ENCODE results near the gene CUX1. TPM values are rescaled to one million over a fixed set of nuclear protein-coding genes. Genes with fewer than 3 reads are reported as not detected.

The CUX1 gene
- total and polyA plus RNA-seq, 2 donors (not counting 1 experiment from before 2014, with no cell fraction given) = 22.7 to 38.1 TPM

- H3K27ac ChIP-seq (ENCODE audit: insufficient read depth, low read length) = no peak overlapping the region
- DNase-seq (ENCODE audit: low read depth in 2 of 2) = peak; percentile 53 to 58
- H3K9ac ChIP-seq (ENCODE audit: insufficient read depth, low read length) = no peak overlapping the region
- no peaks in the 10 kb centered on the region for H3K79me2 ChIP-seq (ENCODE audit: control insufficient read depth, insufficient read depth, low read length)
- no peaks in the 10 kb centered on the region for H3K4me1 ChIP-seq (ENCODE audit: control insufficient read depth, extremely low read depth, insufficient read depth, low read length)
- no peak overlapping the region for H3K4me2 ChIP-seq (ENCODE audit: extremely low read depth, insufficient read depth, low read length)
- no peaks in the 10 kb centered on the region for H4K20me1 ChIP-seq (ENCODE audit: control insufficient read depth, extremely low read depth, insufficient read depth, low read length)
- no peak for TF ChIP-seq EZH2 (IDR thresholded peaks at IDR 0.05; ENCODE audit: low read length, missing control alignments)
- no peak for TF ChIP-seq CTCF (conservative IDR thresholded peaks at IDR 0.05 in 1 of 2, IDR thresholded peaks at IDR 0.05 in 1 of 2; ENCODE audit: low read depth in 1 of 2, low read length in 2 of 2)
- no peak overlapping the region for H3K4me3 ChIP-seq (replicated peaks in 1 of 4; ENCODE audit: control extremely low read depth in 1 of 4, insufficient read depth in 1 of 4, low read depth in 3 of 4, low read length in 4 of 4)
- no peaks in the 10 kb centered on the region for H3K9me3 ChIP-seq (ENCODE audit: control insufficient read depth, insufficient read depth, low read depth, low read length)
- H2AFZ ChIP-seq (ENCODE audit: low read length) = no peak overlapping the region
- no peaks in the 10 kb centered on the region for H3K27me3 ChIP-seq (ENCODE audit: control insufficient read depth, insufficient read depth, low read length)
- H3K36me3 ChIP-seq (ENCODE audit: control insufficient read depth, insufficient read depth, low read length) = peaks cover 5% of the 10 kb centered on the region
Observed at GRCh38 chr7:102230593-102230992, 413.2 kb downstream of the CUX1 start.

- Histone ChIP-seq H3K4me2 (ENCODE audit: extremely low read depth, insufficient read depth, low read length) (no peak overlapping the region), H3K4me3 (replicated peaks in 1 of 4; ENCODE audit: control extremely low read depth in 1 of 4, insufficient read depth in 1 of 4, low read depth in 3 of 4, low read length in 4 of 4) (no peak overlapping the region), H3K27me3 (ENCODE audit: control insufficient read depth, insufficient read depth, low read length) (no peaks in the 10 kb centered on the region), H3K27ac (ENCODE audit: insufficient read depth, low read length) (no peak overlapping the region), H3K9me3 (ENCODE audit: control insufficient read depth, insufficient read depth, low read depth, low read length) (no peaks in the 10 kb centered on the region), H3K36me3 (ENCODE audit: control insufficient read depth, insufficient read depth, low read length) (peaks cover 3% of the 10 kb centered on the region), H3K4me1 (ENCODE audit: control insufficient read depth, extremely low read depth, insufficient read depth, low read length) (no peaks in the 10 kb centered on the region), H2AFZ (ENCODE audit: low read length) (no peak overlapping the region), H4K20me1 (ENCODE audit: control insufficient read depth, extremely low read depth, insufficient read depth, low read length) (no peaks in the 10 kb centered on the region), H3K9ac (ENCODE audit: insufficient read depth, low read length) (no peak overlapping the region), H3K79me2 (ENCODE audit: control insufficient read depth, insufficient read depth, low read length) (no peaks in the 10 kb centered on the region)
- DNase-seq (ENCODE audit: low read depth in 2 of 2) = no peak
- TF ChIP-seq EZH2 (IDR thresholded peaks at IDR 0.05; ENCODE audit: low read length, missing control alignments) (no peak), CTCF (conservative IDR thresholded peaks at IDR 0.05 in 1 of 2, IDR thresholded peaks at IDR 0.05 in 1 of 2; ENCODE audit: low read depth in 1 of 2, low read length in 2 of 2) (no peak)
Observed at GRCh38 chr7:102232611-102233286, 415.3 kb downstream of the CUX1 start.

- no peaks in the 10 kb centered on the region for H3K79me2 ChIP-seq (ENCODE audit: control insufficient read depth, insufficient read depth, low read length)
- no peak overlapping the region for H3K4me3 ChIP-seq (replicated peaks in 1 of 4; ENCODE audit: control extremely low read depth in 1 of 4, insufficient read depth in 1 of 4, low read depth in 3 of 4, low read length in 4 of 4)
- no peak overlapping the region for H3K27ac ChIP-seq (ENCODE audit: insufficient read depth, low read length)
- DNase-seq (ENCODE audit: low read depth in 2 of 2) = no peak
- no peak overlapping the region for H3K4me2 ChIP-seq (ENCODE audit: extremely low read depth, insufficient read depth, low read length)
- H3K9ac ChIP-seq (ENCODE audit: insufficient read depth, low read length) = no peak overlapping the region
- TF ChIP-seq CTCF (conservative IDR thresholded peaks at IDR 0.05 in 1 of 2, IDR thresholded peaks at IDR 0.05 in 1 of 2; ENCODE audit: low read depth in 1 of 2, low read length in 2 of 2) (no peak), EZH2 (IDR thresholded peaks at IDR 0.05; ENCODE audit: low read length, missing control alignments) (no peak)
- no peaks in the 10 kb centered on the region for H3K36me3 ChIP-seq (ENCODE audit: control insufficient read depth, insufficient read depth, low read length)
- H3K4me1 ChIP-seq (ENCODE audit: control insufficient read depth, extremely low read depth, insufficient read depth, low read length) = no peaks in the 10 kb centered on the region
- H3K9me3 ChIP-seq (ENCODE audit: control insufficient read depth, insufficient read depth, low read depth, low read length) = no peaks in the 10 kb centered on the region
- H3K27me3 ChIP-seq (ENCODE audit: control insufficient read depth, insufficient read depth, low read length) = no peaks in the 10 kb centered on the region
- H2AFZ ChIP-seq (ENCODE audit: low read length) = no peak overlapping the region
- no peaks in the 10 kb centered on the region for H4K20me1 ChIP-seq (ENCODE audit: control insufficient read depth, extremely low read depth, insufficient read depth, low read length)
Observed at GRCh38 chr7:102234131-102234530, 416.7 kb downstream of the CUX1 start.

All from fibroblast of lung (primary cell).